ENCODE data around the gene PREX1. TPM values are rescaled to one million over a fixed set of nuclear protein-coding genes. Genes with fewer than 3 reads are reported as not detected.
"Not testable (repeated sequence)": the region's sequence is repeated elsewhere in the genome, so short reads cannot be mapped to it uniquely, and the experiment has no call there.

PREX1 gene, protein sequence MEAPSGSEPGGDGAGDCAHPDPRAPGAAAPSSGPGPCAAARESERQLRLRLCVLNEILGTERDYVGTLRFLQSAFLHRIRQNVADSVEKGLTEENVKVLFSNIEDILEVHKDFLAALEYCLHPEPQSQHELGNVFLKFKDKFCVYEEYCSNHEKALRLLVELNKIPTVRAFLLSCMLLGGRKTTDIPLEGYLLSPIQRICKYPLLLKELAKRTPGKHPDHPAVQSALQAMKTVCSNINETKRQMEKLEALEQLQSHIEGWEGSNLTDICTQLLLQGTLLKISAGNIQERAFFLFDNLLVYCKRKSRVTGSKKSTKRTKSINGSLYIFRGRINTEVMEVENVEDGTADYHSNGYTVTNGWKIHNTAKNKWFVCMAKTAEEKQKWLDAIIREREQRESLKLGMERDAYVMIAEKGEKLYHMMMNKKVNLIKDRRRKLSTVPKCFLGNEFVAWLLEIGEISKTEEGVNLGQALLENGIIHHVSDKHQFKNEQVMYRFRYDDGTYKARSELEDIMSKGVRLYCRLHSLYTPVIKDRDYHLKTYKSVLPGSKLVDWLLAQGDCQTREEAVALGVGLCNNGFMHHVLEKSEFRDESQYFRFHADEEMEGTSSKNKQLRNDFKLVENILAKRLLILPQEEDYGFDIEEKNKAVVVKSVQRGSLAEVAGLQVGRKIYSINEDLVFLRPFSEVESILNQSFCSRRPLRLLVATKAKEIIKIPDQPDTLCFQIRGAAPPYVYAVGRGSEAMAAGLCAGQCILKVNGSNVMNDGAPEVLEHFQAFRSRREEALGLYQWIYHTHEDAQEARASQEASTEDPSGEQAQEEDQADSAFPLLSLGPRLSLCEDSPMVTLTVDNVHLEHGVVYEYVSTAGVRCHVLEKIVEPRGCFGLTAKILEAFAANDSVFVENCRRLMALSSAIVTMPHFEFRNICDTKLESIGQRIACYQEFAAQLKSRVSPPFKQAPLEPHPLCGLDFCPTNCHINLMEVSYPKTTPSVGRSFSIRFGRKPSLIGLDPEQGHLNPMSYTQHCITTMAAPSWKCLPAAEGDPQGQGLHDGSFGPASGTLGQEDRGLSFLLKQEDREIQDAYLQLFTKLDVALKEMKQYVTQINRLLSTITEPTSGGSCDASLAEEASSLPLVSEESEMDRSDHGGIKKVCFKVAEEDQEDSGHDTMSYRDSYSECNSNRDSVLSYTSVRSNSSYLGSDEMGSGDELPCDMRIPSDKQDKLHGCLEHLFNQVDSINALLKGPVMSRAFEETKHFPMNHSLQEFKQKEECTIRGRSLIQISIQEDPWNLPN (N-terminal part only)
- 10 to 100 TPM; 12.2 to 16.7 (median 14.1) TPM for polyA plus RNA-seq (ENCODE audit: insufficient read length in 3 of 3)
- long read RNA-seq, donor 1: 0 reads
- long read RNA-seq, donor 2: 0 reads
- long read RNA-seq, donor 3, full-length matches to known transcripts: 2 of 2 reads
- long read RNA-seq, donor 3, partial matches to known transcripts: 0 of 2 reads
- long read RNA-seq, donor 3, other reads (novel, unspliced or antisense): 0 of 2 reads
- long read RNA-seq, donor 4: 0 reads
- long read RNA-seq, donor 5, full-length matches to known transcripts: 2 of 2 reads
- long read RNA-seq, donor 5, partial matches to known transcripts: 0 of 2 reads
- long read RNA-seq, donor 5, other reads (novel, unspliced or antisense): 0 of 2 reads
- long read RNA-seq, donor 6: 0 reads
- long read RNA-seq, donor 7, full-length matches to known transcripts: 2 of 2 reads
- long read RNA-seq, donor 7, partial matches to known transcripts: 0 of 2 reads
- long read RNA-seq, donor 7, other reads (novel, unspliced or antisense): 0 of 2 reads
- long read RNA-seq, donor 8: 0 reads
- long read RNA-seq, donor 9: 0 reads
- long read RNA-seq, donor 10: 0 reads
- long read RNA-seq, donor 11, full-length matches to known transcripts: 1 of 8 reads
- long read RNA-seq, donor 11, partial matches to known transcripts: 7 of 8 reads
- long read RNA-seq, donor 11, other reads (novel, unspliced or antisense): 0 of 8 reads
- long read RNA-seq, donor 12: 0 reads
- long read RNA-seq, donor 13: 0 reads
- long read RNA-seq, donor 14: 0 reads
- long read RNA-seq, donor 15: 0 reads
- long read RNA-seq, donor 16, full-length matches to known transcripts: 1 of 1 reads
- long read RNA-seq, donor 16, partial matches to known transcripts: 0 of 1 reads
- long read RNA-seq, donor 16, other reads (novel, unspliced or antisense): 0 of 1 reads

- peak in 9 of 11 donors; percentile 35 to 71 (median 64) for DNase-seq (ENCODE audit: extremely low read depth in 1 of 11, low read depth in 9 of 11, low spot score in 4 of 11)
These were observed at the start of gene PREX1 for GRCh38 chr20:48827855-48828733. Gene PREX1 (minus strand): TSS chr20:48827999. CDS start chr20:48827860, 139 bp downstream.

DNA sequence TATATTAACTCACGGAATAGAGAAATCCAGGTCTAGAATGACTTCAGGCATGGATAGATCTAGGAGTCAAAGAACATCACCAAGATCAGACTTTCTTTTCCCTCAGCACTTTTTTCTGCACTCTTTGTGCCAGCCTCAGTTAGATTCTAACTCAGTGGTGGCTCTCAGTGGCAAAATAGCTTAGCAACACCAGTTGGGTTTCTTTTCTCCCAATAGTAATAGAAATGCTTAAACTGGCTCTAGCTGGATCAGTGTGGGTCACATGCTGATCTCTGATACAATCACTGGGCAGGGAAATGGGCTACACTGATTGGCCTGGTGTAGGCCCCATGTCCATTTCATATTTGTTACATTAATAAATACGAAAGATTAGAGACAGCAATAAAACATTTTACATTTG is 49.5 kb upstream of the PREX1 start:
- no peak for DNase-seq (ENCODE audit: extremely low read depth in 1 of 11, low read depth in 9 of 11, low spot score in 4 of 11)

GRCh38 chr20:48875914-48876240 is 48.1 kb upstream of the PREX1 start:
- no peak for DNase-seq (ENCODE audit: extremely low read depth in 1 of 11, low read depth in 9 of 11, low spot score in 4 of 11)

DNA sequence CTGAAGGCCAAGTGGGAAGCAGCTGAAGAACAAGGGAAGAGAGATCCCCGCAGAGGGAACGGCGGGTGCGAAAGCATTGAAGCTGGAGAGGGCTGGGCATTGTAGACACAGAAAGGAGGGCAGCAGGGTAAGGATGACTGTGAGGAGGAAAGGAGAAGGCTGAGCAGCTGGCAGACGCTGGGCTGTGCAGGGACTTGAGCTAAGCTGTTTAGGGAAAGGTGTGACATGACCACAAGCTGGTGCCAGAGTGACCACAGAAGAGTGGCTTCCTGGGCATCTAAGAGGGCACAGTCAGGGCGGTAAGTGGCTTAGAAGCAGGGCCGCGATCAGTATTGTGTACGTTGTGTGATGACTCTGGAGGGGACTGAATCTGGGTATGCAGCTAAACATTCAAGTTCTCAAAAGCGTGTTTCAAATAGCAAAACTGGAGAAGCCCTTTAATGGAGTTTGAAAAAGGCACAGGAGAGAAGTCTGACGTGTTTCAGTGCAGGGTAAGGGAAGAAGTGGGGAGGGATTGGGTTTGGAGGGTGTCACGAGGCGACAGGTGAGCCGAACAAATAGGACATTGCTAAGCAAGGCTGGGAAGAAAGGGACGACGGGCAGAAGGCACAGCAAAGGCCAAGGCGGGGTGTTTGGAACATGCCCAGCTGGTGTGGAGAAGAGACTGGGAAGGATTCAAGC is 47.6 kb upstream of the PREX1 start:
- DNase-seq (ENCODE audit: extremely low read depth in 1 of 11, low read depth in 9 of 11, low spot score in 4 of 11): no peak

- not testable (repeated sequence) for DNase-seq (ENCODE audit: extremely low read depth in 1 of 11, low read depth in 9 of 11, low spot score in 4 of 11)
These were observed 41.6 kb upstream of the PREX1 start for GRCh38 chr20:48869442-48869841.

GRCh38 chr20:48866936-48867335 is 39.1 kb upstream of the PREX1 start:
- no peak for DNase-seq (ENCODE audit: extremely low read depth in 1 of 11, low read depth in 9 of 11, low spot score in 4 of 11)

- DNase-seq (ENCODE audit: extremely low read depth in 1 of 11, low read depth in 9 of 11, low spot score in 4 of 11): no peak
These were observed 37.0 kb upstream of the PREX1 start for GRCh38 chr20:48864738-48865318.

- no peak for DNase-seq (ENCODE audit: extremely low read depth in 1 of 11, low read depth in 9 of 11, low spot score in 4 of 11)
These were observed 36.5 kb upstream of the PREX1 start for GRCh38 chr20:48864254-48864653.

DNA sequence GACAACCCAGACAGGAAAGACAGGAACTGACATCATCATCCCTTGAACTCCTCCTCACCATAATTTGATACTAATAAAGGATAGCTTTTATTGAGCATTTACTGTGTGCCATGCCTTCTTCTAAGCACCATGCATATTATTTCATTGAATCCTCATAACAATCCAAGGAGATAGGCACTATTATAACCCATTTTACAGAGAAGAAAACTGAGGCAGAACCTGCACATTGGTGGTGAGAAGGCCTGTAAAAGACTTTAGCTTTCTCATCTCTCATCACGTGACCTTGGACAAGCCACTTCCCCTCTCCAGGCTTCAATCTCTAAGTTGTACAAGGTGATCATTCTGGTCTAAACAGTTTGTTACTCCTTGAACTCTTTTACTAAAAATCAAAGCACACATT is 34.5 kb upstream of the PREX1 start:
- no peak for DNase-seq (ENCODE audit: extremely low read depth in 1 of 11, low read depth in 9 of 11, low spot score in 4 of 11)

DNA sequence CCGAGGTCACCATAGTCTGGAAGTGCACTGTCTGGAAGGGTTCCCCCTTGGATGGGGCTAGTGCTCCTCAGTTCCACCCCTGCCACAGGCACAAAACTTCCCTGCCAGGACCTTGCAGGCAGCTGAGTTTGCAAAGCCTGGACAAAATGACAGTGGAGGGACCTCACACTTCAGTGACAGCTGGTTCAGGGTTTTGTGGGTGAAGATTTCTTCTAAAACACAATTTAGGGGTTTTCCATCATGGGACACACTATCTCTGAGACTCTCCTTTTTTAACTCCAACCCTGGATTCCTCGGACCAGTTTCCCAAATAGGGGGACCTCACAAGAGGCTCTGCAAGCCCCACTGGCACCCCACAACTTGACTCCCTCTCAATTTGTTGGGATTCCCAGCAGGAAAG is 33.6 kb upstream of the PREX1 start:
- DNase-seq (ENCODE audit: extremely low read depth in 1 of 11, low read depth in 9 of 11, low spot score in 4 of 11): no peak

GRCh38 chr20:48858075-48858790 is 30.4 kb upstream of the PREX1 start:
- no peak for DNase-seq (ENCODE audit: extremely low read depth in 1 of 11, low read depth in 9 of 11, low spot score in 4 of 11)

- no peak for DNase-seq (ENCODE audit: extremely low read depth in 1 of 11, low read depth in 9 of 11, low spot score in 4 of 11)
These were observed 28.3 kb upstream of the PREX1 start for GRCh38 chr20:48856130-48856529.

- no peak for DNase-seq (ENCODE audit: extremely low read depth in 1 of 11, low read depth in 9 of 11, low spot score in 4 of 11)
These were observed 27.2 kb upstream of the PREX1 start for GRCh38 chr20:48855046-48855445.

DNA sequence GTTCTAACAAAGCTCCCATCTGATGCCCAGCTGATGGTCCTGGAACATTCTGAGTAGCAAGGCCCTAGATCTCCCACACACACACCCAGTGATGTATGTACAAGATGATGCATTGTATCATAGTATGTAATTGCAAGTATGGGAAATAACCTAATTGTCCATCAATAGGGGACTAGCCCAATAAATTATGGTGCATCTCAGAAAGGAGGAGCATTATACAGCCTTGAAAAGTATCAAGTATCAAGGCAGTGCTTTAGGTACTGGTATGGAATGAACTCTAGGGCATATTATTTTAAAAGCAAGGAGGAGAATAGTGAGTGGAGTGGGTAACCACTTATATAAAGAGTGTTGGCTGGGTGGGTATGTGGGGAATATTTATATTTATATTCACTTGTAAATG is 24.8 kb upstream of the PREX1 start:
- DNase-seq (ENCODE audit: extremely low read depth in 1 of 11, low read depth in 9 of 11, low spot score in 4 of 11): no peak

- DNase-seq (ENCODE audit: extremely low read depth in 1 of 11, low read depth in 9 of 11, low spot score in 4 of 11): no peak
These were observed 23.8 kb upstream of the PREX1 start for GRCh38 chr20:48851579-48851978.
